Testis (tissue), 2 donors: ENCODE data around the gene GOLGA5.

Experiments
- POLR2A ChIP-seq: fragments of 450-650 bp; IDR thresholded peaks from one replicate; pipeline ENCODE4 v1.6.1; 2017; ENCODE audit warnings: antibody characterized with exemption, mild to moderate bottlenecking, moderate library complexity
- TF ChIP-seq, protein P1 (sequence below), 3 experiments: fragments of 450-650 bp in 2 of 3; fragments of 200-600 bp in 1 of 3; sonication (generic) in 1 of 3; IDR thresholded peaks; one replicate each; pipeline ENCODE4 v1.5.1; 2016 to 2019; ENCODE audit warnings: antibody characterized with exemption in 3 of 3, mild to moderate bottlenecking in 2 of 3, moderate library complexity in 1 of 3

GRCh38 chr14:92800012-92800411 lies 5.9 kb downstream of the GOLGA5 start:
- no peak for TF ChIP-seq POLR2A
- TF ChIP-seq, protein P1, sequence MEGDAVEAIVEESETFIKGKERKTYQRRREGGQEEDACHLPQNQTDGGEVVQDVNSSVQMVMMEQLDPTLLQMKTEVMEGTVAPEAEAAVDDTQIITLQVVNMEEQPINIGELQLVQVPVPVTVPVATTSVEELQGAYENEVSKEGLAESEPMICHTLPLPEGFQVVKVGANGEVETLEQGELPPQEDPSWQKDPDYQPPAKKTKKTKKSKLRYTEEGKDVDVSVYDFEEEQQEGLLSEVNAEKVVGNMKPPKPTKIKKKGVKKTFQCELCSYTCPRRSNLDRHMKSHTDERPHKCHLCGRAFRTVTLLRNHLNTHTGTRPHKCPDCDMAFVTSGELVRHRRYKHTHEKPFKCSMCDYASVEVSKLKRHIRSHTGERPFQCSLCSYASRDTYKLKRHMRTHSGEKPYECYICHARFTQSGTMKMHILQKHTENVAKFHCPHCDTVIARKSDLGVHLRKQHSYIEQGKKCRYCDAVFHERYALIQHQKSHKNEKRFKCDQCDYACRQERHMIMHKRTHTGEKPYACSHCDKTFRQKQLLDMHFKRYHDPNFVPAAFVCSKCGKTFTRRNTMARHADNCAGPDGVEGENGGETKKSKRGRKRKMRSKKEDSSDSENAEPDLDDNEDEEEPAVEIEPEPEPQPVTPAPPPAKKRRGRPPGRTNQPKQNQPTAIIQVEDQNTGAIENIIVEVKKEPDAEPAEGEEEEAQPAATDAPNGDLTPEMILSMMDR (IDR thresholded peaks at IDR 0.05) = no peak
